Activated CD4-positive, alpha-beta T cell treated with anti-CD3 and anti-CD28 coated beads, Interleukin-2, amount 50 U/mL, for 1 hour (primary cell): ENCODE measurements around the gene CCDC34.
"Not testable (repeated sequence)": the region's sequence is repeated elsewhere in the genome, so short reads cannot be mapped to it uniquely, and the experiment has no call there.

ENCODE experiments used
- DNase-seq: peaks from one replicate; pipeline ENCODE4 v3.0.0-alpha.2; 2020

Gene CCDC34

DNA sequence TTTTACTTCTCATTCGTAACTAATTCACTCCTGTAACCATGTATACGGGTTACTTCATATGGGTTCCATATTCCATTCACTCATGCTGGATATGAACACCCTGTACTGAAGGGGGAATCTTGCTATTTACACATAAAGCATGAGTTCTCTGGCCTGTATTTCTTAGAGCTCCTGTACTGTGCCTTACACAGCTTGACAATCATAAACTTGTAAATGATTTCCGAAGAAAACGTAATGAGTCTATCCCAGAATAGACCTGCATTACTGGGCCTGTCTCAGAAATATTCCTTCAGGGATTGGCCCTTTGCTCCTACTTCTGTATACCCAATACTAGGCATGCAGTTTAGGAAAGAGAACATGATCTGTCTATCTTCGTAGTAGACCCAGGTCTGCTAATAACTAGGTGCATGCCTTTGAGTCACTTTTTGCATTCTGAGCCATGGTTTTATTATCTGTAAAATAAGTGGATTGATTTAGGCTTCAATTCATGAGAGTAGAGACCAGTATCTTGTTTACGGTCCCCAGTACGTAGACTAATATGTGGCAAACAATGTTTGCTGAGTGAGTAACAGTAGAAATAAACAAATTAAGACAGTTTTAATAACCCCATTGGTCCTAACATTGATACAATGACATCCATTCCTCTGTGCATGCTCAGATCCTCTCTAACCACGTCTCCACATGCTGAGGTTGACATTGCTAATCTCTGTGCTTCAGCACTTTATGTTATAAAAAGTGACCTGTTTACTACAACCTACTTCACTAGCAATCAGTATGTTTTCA is 1.2 kb downstream of the CCDC34 start:
- DNase-seq = no peak

DNA sequence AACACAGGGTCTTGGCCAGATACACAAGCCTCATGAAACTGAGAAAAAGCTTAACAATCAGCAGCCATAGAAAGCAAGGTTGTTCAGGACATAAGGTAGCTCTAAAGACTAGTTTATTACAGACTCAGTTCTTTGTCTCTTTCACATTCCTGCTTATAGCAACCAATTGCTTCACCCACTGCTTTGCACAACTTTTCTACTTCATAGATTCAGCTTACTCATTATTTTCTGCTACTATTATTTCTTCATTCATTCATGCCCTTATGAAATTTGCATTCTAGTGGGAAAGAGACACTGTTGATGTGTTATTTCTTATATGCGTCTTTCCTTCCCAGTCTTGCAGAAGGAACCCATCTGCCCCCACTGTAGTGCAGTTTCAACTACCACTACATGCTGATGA is 4.7 kb downstream of the CCDC34 start:
- no peak for DNase-seq

DNA sequence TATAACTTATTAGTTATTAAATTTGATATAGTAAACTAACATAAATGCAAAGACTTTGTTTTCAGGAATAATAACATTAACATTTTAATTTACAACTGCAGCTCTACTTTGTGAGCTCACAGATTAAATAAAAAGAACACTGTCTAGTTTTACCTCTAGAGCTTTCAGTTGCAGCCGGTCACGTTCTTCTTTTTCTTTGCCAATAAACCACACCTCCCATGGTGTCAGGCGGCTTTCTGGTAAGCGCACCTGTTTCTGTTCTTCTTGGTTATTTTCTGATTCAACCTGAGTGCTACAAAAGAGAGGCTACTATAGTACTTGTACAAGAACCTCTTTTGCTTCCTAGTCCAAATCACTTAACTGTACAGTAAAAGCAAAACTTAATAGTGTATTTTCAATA is 5.8 kb downstream of the CCDC34 start:
- no peak for DNase-seq

DNA sequence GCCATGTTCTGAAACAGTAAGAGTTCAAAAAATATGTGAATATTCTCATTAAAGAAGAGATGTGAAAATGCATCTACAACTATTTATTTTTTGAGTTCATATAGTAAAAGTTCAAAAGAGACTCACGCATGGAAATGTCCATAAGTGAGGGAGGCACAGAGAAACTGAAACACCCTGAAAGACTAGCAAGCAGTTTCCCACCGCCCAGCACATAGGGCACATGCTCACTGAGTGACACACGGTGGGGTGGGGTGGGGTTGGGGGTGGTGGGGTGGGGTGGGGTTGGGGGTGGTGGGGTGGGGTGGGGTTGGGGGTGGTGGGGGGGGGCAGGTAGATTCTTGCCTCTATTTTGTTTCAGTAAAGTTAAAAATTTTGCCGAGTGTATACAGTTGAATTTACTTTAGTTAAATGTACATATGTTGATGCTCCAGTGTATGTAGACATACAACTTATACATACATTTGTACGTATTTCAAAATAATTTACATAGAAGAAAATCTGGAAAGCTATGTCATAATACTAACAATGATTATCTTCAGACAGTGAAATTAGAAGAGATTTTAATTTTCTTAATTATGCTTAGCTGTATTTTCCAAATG is 6.3 kb downstream of the CCDC34 start:
- no peak for DNase-seq

DNA sequence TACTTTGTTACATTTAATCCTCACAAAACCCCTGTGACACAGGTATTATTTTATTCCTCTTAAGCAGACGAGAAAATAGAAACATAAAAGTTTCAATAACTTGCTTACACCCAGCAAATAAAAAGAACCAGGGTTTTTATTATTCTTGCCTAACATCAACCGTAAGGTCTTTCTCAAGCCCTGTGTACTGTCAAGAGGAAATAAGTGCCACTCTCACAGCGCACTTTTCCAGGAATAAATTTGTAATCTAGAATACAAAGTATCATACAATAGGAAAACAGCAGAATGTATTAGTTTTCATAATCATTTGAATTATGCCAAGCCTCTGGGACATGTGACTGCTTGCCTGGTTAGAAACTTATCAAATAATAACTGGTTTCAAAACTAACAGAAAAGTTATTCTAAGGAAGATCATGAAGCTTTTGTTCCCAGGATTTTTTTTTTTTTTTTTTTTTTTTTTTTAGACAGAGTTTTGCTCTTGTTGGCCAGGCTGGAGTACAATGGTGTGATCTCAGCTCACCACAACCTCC is 7.4 kb downstream of the CCDC34 start:
- DNase-seq = no peak

DNA sequence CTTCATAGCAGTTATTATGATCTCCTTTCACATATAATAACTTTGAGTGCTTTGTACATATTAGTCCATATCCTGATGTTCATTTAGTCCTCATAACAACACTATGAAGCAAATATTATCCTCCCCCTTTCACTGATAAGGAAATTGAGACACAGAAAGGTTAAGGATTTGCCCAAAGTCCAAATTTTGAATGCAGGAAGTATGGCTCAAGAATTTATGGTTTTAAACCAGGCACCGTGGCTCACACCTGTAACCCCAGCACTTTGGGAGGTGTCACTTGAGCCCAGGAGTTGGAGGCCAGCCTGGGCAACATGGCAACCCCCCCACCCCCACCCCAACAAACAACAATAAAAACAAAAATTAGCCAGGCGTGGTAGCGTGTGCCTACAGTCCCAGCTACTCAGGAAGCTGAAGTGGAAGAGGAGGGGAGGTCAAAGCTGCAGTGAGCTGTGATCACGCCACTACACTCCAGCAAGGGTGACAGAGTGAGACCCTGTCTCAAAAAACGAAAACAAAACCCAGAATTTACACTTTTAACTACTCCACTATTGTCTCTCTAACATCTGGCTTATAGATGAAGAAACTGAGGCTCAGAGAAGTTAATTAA is 8.6 kb downstream of the CCDC34 start:
- no peak for DNase-seq

DNA sequence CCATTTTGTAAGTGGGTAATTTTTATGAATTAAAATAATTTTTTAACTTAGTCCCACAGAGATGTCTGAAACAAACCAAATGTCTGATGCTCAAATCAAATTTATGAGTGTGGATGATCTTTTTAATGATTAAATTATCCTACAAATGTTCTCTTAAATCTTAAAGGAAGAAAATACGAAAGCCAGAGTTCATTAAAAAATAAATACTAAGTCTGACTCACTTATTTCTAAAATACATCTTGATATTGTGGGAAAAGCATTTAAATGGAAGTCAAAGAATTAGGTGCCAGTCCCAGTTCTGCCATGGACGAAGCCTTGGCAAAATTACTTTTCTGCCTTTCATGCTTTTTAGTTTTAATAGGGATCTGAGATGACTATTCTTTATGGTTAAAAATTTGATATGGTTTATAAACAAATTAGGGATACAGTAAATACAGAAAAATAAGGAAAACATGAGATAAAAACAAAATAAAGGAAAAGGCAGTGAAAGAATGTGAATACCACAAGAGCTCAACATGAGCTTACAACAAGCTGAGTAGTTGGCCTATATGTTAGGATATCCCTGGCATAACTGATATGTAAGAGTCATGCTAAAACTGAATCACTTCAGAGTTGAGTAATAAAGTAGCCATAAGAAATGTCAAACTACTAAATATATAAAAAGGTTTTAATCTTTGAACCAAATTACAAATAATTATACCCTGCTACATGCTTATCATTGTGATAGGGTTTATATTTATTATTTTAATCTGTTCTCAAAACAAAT is 9.2 kb downstream of the CCDC34 start:
- DNase-seq = no peak

DNA sequence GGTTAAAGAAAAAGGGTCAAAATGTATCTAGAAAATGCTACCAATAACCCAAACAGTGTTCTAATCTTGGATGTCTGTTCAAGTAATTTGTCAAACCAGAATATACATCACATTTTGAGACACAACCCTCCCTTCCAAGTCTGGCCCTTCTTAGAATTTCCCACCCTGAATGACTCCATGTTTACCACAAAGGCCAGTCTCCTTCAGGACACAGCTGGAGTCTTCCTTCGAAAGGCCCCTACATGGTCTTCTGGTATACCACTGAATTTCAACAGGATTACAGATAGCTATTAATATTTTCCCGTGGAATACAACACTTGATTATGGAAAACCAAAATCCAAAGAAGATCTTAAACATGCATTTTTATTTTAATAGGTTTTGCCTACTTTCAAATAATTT is 10.2 kb downstream of the CCDC34 start:
- DNase-seq = no peak

DNA sequence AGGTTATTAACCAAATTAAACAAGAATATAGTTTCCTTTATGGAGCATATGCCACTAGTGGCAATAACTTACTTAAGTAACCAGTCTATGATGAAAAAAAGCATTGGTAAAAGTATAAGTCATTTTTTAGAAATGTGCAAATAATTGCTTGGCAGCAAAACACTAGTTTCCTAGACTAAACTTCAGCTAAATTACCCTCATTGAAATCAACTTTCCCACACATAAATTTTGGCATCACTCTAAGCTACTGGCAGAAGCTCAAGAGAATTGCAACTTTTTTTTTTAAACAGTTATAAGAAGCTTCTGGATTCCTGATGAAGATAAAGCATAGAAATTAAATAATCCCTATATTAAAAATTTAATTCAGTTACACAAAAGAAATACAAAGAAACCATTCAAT is 12.5 kb downstream of the CCDC34 start:
- DNase-seq = no peak

DNA sequence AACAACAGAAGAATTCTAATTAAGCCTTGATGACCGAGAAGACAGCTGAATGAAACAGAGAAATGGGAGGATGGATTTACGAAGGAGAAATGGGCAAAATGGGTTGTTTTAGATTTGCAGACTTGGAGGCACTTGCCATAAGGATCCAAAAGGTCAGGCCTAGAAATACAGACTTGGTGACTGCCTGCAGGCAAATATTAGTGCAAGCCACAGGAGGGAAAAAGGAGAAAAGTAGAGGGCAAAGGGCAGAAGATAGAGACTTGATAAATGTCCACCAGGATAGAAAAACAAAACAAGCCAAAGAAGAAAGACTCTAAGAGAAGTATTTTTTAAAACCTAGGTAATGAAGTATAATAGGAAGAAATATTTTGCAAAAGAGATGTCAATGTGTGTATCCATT is 13.1 kb downstream of the CCDC34 start:
- DNase-seq = no peak

DNA sequence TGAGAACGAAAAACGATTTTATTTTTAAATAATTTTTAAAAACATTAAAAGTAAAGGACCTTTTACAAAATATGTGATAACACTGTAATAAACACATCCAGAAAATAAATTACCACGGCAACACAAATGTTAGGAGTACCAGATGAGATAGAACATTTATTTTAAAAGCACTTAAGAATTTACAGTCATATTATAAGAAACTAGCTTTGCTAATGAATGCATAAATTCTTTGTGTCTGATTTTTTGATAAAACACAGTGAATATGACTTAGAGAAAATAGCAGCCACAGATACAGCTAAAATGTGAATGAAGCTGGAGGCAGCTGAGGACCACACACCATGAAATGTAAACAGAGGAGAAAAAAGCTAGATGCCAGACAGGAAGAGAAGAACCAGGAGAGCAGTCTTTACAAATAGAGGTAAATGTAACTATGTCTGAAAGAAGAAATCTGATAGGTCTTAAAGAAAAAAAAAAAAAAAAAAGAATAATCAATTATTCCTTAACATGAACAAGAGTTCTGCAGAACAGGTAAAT is 14.6 kb downstream of the CCDC34 start:
- no peak for DNase-seq

DNA sequence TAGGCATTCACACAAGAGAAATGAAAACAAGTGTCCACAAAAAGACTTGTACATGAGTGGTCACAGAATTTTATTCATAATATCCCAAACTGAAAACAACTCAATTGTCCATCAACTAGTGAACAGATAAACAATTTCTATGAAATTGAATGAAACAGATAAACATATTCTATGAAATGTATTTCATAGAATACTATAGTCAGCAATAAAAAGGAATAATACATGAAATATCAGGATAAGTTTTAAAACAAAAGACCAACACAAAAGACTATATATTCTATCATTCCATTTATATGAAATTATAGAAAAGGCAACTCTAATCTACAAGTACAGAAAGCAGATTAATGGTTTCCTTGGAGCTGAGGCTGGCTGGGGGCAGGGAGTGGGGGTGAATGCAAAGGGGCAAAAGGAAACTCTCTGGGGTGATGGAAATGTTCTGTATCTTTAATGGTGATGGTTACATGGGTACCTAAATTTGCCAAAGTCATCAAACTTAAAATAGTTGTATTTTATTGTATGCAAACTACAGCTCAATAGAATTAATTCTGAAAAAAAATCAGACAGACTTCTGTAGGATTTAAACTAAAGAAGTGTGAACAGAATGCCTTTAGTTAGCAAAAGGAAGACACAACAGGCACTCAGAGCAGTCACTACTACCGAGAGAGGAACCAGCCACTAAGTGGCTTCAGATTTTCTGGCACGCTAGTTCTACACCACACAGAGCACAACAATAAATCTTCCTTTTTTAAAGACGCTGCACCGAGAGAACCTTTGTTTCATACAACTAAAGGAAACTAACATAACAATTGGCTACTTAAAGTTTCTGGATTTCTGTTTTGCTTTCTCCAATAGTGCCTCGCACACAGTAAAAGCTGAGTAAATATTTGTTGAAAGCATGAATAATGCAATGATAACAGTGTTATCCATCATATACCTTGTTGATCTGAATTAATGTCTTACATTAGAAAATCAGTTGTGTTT is 15.4 kb downstream of the CCDC34 start:
- DNase-seq = no peak

DNA sequence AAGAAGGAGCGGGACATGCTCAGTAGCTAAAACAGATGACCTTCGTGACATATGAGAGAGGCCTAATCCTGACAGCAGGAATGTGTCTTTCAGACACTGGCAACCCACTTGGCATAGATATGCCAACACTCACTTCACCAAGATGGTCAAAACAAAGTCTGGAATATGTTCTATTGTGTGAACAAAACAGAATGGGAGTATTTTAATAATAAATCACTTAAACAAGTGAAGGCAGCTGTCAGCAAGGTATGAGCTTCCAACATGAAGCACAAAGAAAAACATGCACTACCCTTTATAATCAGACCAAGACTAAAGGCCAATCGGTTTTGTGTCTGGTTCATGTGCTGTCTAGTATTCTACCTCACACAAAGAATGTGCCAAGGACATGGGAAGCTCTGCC is 23.1 kb downstream of the CCDC34 start:
- DNase-seq = no peak

DNA sequence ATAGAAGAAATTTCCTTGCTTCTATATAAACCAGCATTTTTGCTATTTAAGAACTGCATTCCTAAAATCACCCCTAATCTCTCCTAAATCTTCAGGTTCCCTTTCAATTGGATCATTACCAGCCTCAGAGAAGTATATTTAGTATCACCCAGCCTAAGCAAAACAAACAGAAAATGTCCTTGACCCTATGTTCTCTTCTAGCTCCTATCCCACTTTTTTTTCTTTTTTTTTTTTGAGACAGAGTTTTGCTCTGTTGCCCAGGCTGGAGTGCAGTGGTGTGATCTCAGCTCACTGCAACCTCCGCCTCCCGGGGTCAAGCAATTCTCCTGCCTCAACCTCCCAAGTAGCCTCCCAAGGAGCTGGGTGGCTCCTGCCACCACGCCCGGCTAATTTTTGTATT is 28.3 kb downstream of the CCDC34 start:
- DNase-seq = not testable (repeated sequence)

DNA sequence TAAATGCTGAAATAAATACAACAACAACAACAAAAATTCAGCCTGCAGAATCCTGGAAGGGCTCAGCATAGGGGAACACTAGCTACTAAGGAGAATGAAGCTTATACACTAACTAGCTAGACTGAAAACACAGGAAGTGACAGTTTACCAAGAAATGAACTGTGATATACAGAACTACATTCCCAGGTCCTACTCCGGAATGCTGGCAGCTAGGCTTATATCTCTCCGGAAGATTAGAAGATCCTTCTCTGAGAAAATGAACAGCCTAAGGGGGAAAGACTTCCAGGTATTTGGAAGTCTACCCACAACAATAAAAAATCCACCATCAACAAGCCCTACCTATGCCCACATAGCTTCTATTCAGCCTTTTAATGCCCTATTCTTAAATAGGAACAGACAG is 31.0 kb downstream of the CCDC34 start:
- no peak for DNase-seq

DNA sequence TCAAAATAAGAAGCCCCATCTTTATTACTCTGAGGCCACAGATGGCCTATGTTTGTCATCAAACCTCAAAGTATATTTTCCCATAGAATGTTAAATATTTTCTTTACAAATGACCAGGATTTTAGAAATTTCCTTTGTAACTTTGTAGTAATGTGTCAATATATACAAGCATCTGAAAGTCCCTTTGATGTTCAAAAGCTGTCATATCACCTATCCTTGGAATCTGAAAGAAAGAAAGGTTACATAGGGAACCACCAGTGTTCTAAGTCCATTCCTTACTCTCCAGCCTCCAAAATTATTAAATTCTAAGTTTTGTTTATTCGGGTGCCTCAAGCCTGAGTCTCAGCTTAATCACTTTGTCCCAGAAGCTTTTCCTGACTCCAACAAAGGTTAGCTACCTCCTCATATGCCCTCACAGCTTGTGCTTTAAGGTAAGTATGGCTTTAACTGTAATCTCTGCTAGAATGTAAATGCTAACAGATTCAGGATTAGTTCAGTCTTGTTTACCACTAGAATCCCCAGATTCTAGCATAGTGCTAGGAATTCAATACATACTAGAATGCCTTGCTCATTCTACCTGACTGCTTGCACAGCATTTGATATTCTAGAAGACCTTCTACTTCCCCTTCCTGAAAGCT is 32.3 kb downstream of the CCDC34 start:
- DNase-seq = no peak

DNA sequence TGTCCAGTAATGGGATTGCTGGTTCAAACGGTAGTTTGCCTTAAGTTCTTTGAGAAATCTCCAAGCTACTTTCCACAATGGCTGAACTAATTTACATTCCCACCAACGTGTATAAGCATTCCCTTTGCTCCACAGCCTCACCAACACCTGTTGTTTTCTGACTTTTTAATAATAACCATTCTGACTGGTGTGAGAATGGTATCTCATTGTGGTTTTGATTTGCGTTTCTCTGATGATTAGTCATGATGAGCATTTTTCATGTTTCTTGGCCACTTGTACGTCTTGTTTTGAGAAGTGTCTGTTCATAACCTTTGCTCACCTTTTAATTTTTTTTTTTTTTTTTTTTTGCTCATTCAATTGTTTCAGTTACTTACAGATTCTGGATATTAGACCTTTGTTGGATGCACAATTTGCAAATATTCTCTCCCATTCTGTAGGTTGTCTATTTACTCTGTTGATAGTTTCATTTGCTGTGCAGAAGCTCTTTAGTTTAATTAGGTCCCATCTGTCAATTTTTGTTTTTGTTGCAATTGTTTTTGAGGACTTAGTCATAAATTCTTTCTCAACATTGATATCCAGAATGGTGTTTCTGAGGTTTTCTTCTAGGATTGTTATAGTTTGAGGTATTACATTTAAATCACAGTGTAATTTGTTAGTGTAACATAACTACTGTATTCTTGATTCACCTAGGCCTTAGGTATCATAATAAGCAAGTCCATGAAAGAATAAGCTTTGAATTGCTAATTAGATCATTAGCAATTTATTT is 33.0 kb downstream of the CCDC34 start:
- DNase-seq = no peak

DNA sequence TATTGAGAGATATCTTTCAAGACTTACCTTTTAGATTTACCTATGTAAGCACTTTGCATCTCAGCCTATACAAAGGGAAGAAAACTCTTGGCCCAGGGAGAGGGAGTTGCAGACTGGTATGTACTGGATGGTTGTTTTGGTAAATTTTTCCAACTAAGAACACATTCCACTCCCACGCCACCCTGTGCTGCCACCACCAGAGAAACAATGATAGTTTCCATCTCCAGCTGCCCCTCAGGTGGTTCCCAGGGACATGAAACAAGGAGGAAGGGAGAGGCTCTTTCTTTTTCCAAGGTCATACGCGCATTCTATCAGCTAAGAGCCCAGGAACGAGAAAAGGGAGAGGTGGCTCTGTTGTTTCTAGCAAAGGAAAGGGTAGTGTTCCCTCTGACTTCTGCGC is 34.4 kb downstream of the CCDC34 start:
- no peak for DNase-seq

DNA sequence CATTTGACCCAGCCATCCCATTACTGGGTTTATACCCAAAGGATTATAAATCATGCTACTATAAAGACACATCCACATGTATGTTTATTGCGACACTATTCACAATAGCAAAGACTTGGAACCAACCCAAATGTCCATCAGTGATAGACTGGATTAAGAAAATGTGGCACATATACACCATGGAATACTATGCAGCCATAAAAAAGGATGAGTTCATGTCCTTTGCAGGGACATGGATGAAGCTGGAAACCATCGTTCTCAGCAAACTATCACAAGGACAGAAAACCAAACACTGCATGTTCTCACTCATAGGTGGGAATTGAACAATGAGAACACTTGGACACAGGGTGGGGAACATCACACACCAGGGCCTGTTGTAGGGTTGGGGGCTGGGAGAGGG is 36.0 kb downstream of the CCDC34 start:
- DNase-seq = not testable (repeated sequence)

DNA sequence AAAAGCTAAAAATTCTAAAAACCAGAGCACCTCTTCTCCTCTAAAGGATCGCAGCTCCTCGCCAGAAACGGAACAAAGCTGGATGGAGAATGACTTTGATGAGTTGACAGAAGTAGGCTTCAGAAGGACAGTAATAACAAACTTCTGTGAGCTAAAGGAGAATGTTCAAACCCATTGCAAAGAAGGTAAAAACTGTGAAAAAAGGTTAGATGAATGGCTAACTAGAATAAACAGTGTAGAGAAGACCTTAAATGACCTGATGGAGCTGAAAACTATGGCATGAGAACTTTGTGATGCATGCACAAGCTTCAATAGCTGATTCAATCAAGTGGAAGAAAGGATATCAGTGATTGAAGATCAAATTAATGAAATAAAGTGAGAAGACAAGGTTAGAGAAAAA is 40.8 kb downstream of the CCDC34 start:
- not testable (repeated sequence) for DNase-seq

DNA sequence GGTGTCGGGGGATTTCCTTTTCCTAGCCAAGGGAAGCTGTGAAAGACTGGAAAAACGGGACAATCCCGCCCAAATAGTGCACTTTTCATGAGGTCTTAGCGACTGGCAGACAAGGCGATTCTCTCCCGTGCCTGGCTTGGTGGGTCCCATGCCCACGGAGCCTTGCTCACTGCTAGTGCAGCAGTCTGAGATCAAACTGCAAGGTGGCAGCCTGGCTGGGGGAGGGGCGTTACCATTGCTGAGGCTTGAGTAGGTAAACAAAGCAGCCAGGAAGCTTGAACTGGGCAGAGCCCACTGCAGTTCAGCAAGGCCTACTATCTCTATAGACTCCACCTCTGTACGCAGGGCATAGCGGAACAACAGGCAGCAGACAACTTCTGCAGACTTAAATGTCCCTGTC is 41.7 kb downstream of the CCDC34 start:
- DNase-seq = not testable (repeated sequence)
